Measurements from ENCODE around the gene OSBPL5. TPM values are rescaled to one million over a fixed set of nuclear protein-coding genes. Genes with fewer than 3 reads are reported as not detected.

Gene OSBPL5
- polyA plus RNA-seq, 3 donors, result 3.1 to 30.3 (median 6.8) TPM

GRCh38 chr11:3190600-3190999 is 25.5 kb upstream of the OSBPL5 start:
- Histone ChIP-seq H3K9me3 (replicated peaks in 1 of 2; ENCODE audit: control insufficient read depth in 1 of 2, insufficient read depth in 1 of 2, low read length in 2 of 2) (no peaks in the 10 kb centered on the region), H3K9ac (ENCODE audit: insufficient read depth, low read length, poor library complexity, severe bottlenecking) (no peak overlapping the region), H3K27me3 (ENCODE audit: control insufficient read depth in 2 of 2, insufficient read depth in 2 of 2, low read length in 2 of 2) (no peaks in the 10 kb centered on the region), H2AFZ (ENCODE audit: insufficient read depth, low read depth, low read length, poor library complexity, severe bottlenecking) (no peak overlapping the region), H3K36me3 (replicated peaks in 1 of 2; ENCODE audit: control insufficient read depth in 1 of 2, insufficient read depth in 2 of 2, low read length in 2 of 2) (no peaks in the 10 kb centered on the region), H3K27ac (ENCODE audit: low read depth in 1 of 2, low read length in 2 of 2) (no peak overlapping the region), H3K4me3 (replicated peaks in 1 of 3; ENCODE audit: low read depth in 2 of 3, low read length in 3 of 3) (no peak overlapping the region), H3K79me2 (ENCODE audit: insufficient read depth, low read length) (no peaks in the 10 kb centered on the region), H4K20me1 (ENCODE audit: insufficient read depth, low read length) (no peaks in the 10 kb centered on the region), H3K4me1 (ENCODE audit: control insufficient read depth in 1 of 2, insufficient read depth in 2 of 2, low read length in 2 of 2) (peaks cover 3 to 6% of the 10 kb centered on the region in 2 donors), H3K4me2 (replicated peaks; ENCODE audit: extremely low read depth, low read length, poor library complexity, severe bottlenecking) (no peak overlapping the region)
- H3K9me3 Mint-ChIP-seq, result peaks cover 0 to 13% (median 6%) of the 10 kb centered on the region in 7 donors
- TF ChIP-seq CTCF (IDR thresholded peaks at IDR 0.05), result no peak
- WGBS (ENCODE audit: insufficient coverage), result 87% methylated on average over 6 of the region's 6 CpGs
- H3K36me3 Mint-ChIP-seq, result no peaks in the 10 kb centered on the region
- H3K4me1 Mint-ChIP-seq, result peaks cover 4% of the 10 kb centered on the region
- no peak overlapping the region for H3K27ac Mint-ChIP-seq
- no peak for DNase-seq
- no peak overlapping the region for H3K4me3 Mint-ChIP-seq
- peaks cover 4 to 28% (median 4%) of the 10 kb centered on the region in 3 donors for H3K27me3 Mint-ChIP-seq (ENCODE audit: low read depth in 3 of 3)
- intact Hi-C loops (cut with micrococcal nuclease), result no loop called here

- Mint-ChIP-seq H3K36me3 (no peaks in the 10 kb centered on the region), H3K4me1 (no peaks in the 10 kb centered on the region), H3K27me3 (ENCODE audit: low read depth in 3 of 3) (peaks cover 4 to 26% (median 4%) of the 10 kb centered on the region in 3 donors), H3K9me3 (peaks cover under 1 to 12% (median 6%) of the 10 kb centered on the region in 7 donors), H3K4me3 (no peak overlapping the region), H3K27ac (peak overlapping the region in 1 of 7 donors; percentile 31)
- no peak overlapping the region for H3K4me2 ChIP-seq (replicated peaks; ENCODE audit: extremely low read depth, low read length, poor library complexity, severe bottlenecking)
- no peaks in the 10 kb centered on the region for H3K79me2 ChIP-seq (ENCODE audit: insufficient read depth, low read length)
- no peaks in the 10 kb centered on the region for H3K36me3 ChIP-seq (replicated peaks in 1 of 2; ENCODE audit: control insufficient read depth in 1 of 2, insufficient read depth in 2 of 2, low read length in 2 of 2)
- H4K20me1 ChIP-seq (ENCODE audit: insufficient read depth, low read length), result no peaks in the 10 kb centered on the region
- no peak for TF ChIP-seq CTCF (IDR thresholded peaks at IDR 0.05)
- H3K9ac ChIP-seq (ENCODE audit: insufficient read depth, low read length, poor library complexity, severe bottlenecking), result no peak overlapping the region
- H3K27ac ChIP-seq (ENCODE audit: low read depth in 1 of 2, low read length in 2 of 2), result no peak overlapping the region
- H3K9me3 ChIP-seq (replicated peaks in 1 of 2; ENCODE audit: control insufficient read depth in 1 of 2, insufficient read depth in 1 of 2, low read length in 2 of 2), result no peaks in the 10 kb centered on the region
- no peak for DNase-seq
- H2AFZ ChIP-seq (ENCODE audit: insufficient read depth, low read depth, low read length, poor library complexity, severe bottlenecking), result no peak overlapping the region
- H3K4me3 ChIP-seq (replicated peaks in 1 of 3; ENCODE audit: low read depth in 2 of 3, low read length in 3 of 3), result no peak overlapping the region
- intact Hi-C loops (cut with micrococcal nuclease), result no loop called here
- H3K27me3 ChIP-seq (ENCODE audit: control insufficient read depth in 2 of 2, insufficient read depth in 2 of 2, low read length in 2 of 2), result no peaks in the 10 kb centered on the region
- WGBS (ENCODE audit: insufficient coverage), result 96% methylated on average over 3 of the region's 11 CpGs
- peaks cover 0 to under 1% of the 10 kb centered on the region in 2 donors for H3K4me1 ChIP-seq (ENCODE audit: control insufficient read depth in 1 of 2, insufficient read depth in 2 of 2, low read length in 2 of 2)
These were observed 24.9 kb upstream of the OSBPL5 start for GRCh38 chr11:3189886-3190583.
